HG02642 (cell line): ENCODE results near the gene SRPK3.

Experiments
- ATAC-seq: cut with Tn5 transposase; IDR thresholded peaks from one replicate; pipeline ENCODE4 v1.9.1; 2021; ENCODE audit warnings: mild to moderate bottlenecking; ENCODE audit not compliant: unreplicated experiment, poor library complexity

The SRPK3 gene

GRCh38 chrX:153769865-153770600 is 10.8 kb upstream of the SRPK3 start:
- ATAC-seq = no peak

DNA sequence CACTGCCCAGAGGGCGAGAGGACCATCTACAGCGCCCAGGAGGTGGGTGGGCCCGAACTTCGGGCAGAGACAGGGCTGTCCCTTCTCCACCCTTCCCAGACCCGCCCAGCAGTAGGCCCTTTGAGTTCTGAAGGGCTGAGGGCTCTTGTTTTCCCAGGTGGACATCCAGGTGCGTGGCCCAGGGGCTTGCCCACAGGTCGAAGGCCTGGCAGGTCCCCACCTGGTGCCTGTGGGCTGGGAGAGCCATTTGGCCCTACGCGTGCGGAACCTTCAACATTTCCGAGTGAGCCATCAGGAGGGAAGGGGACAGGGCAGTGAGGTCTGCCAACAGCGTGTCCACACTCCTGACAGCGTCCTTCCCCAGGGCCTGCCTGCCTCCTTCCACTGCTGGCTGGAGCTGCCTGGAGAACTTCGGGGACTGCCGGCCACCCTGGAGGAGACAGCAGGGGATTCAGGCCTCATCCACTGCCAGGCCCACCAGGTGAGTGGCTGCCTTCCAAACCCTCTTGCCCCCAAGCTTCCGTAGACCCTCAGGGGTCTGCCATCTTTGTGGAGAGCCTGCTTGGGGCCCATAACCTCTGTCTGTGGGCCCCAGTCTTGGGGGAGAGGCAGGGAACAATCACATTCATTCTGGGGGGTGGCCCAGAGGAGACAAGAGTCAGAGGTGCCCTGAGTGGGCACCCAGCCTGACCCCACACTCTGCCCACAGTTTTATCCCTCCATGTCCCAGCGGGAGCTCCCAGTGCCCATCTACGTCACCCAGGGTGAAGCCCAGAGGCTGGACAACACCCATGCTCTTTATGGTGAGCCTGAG is 10.0 kb upstream of the SRPK3 start:
- no peak for ATAC-seq

DNA sequence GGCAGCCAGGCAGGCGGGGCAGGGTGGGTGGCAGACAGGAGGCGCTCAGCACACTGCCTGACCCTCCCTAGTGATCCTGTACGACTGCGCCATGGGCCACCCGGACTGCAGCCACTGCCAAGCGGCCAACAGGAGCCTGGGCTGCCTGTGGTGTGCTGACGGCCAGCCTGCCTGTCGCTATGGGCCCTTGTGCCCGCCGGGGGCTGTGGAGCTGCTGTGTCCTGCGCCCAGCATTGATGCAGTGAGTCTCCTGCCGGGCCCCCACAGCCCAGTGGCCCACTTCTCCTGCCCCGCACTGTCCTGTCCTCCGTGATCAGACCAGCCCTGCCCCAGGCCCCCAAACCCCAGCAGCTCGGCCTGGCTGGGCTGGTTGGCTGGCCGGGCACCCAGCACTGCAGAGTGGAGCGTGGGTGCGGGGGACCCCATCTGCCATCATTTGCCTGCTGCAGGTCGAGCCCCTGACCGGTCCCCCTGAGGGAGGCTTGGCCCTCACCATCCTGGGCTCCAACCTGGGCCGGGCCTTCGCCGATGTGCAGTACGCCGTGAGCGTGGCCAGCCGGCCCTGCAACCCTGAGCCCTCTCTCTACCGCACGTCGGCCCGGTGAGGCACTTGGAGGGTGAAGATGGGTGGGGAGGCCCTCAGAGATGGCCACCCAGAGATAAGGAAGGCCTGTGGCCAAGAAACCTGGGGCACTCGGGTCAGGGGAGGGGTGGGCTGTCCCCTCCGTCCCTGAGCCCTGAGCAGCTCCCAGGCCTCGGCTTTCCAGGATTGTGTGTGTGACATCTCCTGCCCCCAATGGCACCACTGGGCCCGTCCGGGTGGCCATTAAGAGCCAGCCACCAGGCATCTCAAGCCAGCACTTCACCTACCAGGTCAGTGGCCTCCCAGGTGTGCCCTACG is 9.2 kb upstream of the SRPK3 start:
- ATAC-seq = no peak

GRCh38 chrX:153772316-153773217 is 8.3 kb upstream of the SRPK3 start:
- ATAC-seq = no peak

DNA sequence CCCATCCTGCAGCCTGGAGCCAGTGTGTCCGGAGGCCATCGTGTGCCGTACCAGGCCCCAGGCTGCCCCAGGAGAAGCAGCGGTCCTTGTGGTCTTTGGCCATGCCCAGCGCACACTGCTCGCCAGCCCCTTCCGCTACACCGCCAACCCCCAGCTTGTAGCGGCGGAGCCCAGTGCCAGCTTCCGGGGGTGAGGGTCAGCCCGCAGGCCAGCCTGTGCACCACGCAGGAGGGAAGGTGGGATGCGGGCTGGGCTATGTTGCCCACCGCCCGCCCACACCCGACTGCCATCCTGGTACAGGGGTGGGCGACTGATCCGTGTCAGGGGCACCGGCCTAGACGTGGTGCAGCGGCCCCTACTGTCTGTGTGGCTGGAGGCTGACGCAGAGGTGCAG is 7.6 kb upstream of the SRPK3 start:
- ATAC-seq = no peak

DNA sequence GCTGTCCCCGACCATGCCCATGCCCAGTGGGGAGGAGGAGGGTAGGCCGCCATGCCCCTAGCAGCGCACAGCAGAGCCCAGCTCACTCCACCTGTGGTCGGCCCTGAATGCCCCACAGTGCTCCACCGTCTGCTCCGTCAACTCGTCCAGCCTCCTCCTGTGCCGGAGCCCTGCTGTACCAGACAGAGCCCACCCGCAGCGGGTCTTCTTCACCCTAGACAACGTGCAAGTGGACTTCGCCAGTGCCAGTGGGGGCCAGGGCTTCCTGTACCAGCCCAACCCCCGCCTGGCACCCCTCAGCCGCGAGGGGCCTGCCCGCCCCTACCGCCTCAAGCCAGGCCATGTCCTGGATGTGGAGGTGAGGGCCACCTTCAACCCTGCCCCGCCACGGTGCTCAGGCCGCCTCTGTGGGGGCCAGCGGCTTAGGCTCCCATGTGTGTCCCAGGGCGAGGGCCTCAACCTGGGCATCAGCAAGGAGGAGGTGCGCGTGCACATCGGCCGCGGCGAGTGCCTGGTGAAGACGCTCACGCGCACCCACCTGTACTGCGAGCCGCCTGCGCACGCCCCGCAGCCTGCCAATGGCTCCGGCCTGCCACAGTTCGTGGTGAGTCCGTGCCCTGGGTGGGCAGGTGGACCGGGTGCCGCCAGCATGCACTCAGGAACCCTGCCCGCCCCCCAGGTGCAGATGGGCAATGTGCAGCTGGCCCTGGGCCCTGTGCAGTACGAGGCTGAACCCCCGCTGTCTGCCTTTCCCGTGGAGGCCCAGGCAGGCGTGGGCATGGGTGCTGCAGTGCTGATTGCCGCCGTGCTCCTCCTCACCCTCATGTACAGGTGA is 6.9 kb upstream of the SRPK3 start:
- ATAC-seq = no peak

GRCh38 chrX:153774576-153775292 is 6.1 kb upstream of the SRPK3 start:
- ATAC-seq = no peak

- ATAC-seq = no peak
These were observed 5.3 kb upstream of the SRPK3 start for GRCh38 chrX:153775293-153776119.

- ATAC-seq = no peak
These were observed 4.7 kb upstream of the SRPK3 start for GRCh38 chrX:153776120-153776599.

DNA sequence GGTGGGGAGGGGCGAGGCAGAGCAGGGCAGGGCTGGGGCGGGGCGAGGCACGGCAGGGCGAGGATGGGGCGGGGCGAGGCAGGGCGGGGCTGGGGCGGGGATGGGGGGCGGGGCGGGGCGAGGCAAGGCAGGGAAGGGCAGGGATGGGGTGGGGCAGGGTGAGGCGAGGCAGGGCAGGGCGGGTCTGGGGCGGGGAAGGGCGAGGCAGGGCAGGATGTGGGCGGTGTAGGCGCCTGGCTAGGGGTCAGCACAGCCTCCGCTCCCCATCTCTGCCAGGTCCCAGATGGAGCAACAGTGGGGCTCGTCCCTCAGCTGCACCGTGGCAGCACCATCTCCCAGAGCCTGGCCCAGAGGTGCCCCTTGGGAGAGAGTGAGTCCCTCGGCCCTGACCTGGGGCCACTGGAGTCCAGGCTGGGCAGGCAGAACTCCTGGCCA is 4.2 kb upstream of the SRPK3 start:
- ATAC-seq = no peak

DNA sequence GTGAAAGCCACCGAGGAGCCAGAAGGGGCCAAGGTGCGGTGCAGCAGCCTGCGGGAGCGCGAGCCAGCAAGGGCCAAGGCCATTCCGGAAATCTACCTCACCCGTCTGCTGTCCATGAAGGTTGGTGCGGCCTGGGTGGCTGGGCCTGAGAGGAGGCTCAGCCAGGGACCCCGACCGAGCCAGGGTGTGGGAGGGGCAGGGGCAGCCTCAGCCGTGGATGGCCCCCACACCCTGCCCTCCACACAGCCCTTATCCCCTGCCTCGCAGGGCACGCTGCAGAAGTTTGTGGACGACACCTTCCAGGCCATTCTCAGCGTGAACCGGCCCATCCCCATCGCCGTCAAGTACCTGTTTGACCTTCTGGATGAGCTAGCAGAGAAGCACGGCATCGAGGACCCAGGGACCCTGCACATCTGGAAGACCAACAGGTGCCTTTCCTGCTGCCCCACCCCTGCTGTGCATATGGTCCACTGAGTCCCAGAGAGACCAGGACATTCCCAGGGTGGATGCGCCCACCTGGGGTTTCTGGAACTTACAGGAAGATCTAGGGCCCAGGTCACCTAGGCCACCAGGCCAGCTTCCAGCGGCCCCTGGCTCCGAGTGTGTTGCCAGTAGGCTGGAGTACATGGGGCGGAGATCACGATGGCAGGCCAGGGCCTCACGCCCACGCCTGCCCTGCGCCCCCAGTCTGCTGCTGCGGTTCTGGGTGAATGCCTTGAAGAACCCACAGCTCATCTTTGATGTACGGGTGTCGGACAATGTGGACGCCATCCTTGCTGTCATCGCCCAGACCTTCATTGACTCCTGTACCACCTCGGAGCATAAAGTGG is 3.4 kb upstream of the SRPK3 start:
- ATAC-seq = no peak

DNA sequence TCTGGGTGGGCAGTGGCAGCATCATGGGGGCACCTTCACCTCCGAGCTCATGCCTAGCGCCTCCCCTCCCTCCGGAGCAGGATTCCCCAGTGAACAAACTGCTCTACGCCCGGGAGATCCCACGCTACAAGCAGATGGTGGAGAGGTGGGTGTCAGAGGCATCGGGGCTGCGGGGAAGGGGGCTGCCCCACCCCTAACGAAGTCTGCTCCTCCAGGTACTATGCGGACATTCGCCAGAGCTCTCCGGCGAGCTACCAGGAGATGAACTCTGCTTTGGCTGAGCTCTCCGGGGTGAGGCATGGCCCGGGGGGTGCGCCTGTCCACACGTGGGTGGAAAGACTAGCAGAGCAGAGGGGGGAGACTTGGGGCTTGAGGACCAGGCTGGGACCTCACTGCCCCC is 2.7 kb upstream of the SRPK3 start:
- no peak for ATAC-seq

DNA sequence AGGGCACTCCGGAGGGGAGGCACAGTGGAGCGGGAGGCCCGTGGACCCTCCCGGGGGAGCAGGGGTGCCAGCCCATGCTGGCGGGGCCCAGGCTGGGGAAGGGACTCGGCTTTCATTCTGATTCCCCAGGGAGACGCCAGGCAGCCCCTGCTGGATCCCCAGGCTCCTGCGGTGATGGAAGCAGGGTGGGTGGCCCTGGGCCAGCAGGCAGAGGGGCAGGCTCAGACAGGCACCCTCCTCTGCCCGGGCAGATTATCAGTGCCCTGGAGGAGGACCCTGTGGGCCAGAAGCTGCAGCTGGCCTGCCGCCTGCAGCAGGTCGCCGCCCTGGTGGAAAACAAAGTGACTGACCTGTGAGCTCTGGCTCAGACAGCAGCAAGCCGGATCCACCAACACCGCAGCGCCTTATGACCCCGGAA is 2.1 kb upstream of the SRPK3 start:
- ATAC-seq = no peak

DNA sequence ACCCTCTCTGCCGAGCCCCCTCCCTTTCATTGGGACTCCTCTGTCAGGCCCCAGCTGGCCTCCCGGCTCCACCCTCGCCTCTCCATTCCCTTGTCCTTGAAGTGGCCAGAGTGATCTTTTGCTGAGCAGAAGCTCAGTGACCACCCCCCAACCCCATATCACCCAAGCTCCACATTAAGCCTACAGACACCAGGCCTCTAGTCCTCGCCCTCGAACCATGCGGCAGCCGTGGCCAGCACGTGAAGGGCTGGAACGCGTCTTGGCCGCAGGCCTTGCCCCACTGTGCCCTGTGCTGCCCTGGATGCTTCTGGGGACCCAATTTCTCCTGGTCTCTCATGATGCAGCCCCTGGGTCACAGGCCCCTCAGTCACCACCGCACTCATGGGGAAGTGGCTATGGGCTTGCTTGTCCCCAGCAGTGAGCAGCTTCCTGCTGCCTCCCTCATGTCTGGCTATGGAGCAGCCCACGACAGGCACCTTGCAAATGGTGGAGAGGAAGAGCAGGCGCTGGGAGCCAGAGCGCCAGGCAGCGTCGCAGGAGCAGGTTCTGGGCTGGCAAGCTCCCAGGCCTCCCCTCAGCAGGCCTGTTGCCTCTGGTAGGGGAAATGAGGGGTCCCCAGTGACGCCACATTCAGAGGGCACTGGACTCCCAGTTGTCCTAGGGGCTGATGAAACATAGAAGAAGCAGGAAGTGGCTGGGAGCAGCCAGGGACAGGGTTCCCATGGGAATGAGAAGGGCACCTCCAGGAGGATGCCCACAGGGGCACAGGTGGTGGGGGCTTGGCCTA is 757 bp upstream of the SRPK3 start:
- no peak for ATAC-seq

DNA sequence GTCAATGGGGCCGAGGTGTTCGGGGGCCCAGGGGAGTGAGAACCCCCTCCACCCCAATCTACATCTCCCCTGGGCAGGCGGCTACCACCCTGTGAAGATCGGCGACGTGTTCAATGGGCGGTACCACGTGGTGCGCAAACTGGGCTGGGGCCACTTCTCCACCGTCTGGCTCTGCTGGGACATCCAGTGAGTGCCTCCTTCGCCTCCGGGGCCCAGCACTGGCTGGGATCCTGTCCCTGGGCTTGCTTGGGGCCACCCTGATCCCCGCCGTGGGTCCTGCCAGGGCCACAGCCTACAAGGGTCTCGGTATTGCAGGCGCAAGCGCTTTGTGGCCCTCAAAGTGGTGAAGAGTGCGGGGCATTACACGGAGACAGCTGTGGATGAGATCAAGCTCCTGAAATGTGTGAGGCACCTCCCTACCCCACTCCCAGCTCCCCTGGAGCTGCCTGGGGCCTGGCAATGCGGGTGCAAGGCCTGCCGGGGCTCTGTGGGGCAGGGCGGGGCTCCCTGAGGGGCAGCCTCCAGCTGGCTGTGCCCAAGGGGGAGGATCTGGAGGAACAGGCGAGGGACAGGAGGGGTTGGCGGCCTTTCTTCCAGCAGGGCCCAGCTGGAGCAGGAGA is 697 bp downstream of the SRPK3 start:
- ATAC-seq = no peak
